Measurements from ENCODE around the gene HINT3.

Gene HINT3

DNA sequence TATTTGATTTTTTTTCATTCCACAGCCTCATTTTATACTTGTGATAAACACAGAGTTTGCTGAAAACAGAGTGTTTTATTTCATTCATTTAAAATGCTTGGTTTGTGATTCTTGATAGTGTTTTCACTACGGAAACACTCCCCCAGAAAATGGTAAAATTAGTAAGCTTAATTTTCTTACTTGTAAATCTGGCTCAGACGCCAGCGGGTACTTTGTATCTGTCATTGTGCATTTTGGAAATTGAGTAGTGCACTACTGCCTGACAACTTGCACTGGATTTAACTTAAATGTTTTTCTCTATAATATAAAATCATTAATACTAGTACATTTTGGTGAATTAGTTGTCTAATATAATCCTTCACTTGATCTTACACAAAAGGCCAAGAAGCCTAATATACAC, 37.0 kb upstream of the HINT3 start:
- TF ChIP-seq ZFX (IDR thresholded peaks at IDR 0.05): no peak
- TF ChIP-seq, protein P1, sequence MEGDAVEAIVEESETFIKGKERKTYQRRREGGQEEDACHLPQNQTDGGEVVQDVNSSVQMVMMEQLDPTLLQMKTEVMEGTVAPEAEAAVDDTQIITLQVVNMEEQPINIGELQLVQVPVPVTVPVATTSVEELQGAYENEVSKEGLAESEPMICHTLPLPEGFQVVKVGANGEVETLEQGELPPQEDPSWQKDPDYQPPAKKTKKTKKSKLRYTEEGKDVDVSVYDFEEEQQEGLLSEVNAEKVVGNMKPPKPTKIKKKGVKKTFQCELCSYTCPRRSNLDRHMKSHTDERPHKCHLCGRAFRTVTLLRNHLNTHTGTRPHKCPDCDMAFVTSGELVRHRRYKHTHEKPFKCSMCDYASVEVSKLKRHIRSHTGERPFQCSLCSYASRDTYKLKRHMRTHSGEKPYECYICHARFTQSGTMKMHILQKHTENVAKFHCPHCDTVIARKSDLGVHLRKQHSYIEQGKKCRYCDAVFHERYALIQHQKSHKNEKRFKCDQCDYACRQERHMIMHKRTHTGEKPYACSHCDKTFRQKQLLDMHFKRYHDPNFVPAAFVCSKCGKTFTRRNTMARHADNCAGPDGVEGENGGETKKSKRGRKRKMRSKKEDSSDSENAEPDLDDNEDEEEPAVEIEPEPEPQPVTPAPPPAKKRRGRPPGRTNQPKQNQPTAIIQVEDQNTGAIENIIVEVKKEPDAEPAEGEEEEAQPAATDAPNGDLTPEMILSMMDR (conservative IDR thresholded peaks at IDR 0.05): no peak
- no peak overlapping the region for H3K27ac ChIP-seq

DNA sequence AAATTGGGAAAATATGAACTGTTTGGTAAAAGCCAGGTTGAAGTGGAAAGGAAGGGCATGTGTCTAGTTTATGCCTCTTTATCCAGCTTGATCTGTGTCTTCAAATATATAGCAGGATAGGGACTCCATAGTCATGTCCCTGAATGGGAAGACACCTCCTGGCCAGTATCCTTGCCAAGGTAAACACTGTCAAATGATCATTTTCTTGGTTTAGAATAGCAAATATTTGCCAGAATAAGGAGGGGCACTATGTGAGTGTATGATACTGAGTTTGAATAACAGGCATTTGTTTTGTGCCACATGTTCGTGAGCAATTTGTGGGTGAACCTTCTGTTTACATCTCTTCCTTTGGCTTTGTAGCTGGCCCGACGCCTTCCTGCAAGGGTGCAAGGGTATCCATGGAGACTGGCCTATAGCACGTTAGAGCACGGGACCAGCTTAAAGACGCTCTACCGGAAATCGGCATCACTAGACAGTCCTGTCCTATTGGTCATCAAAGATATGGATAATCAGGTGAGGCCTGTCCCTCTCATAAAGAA, 34.2 kb upstream of the HINT3 start:
- no peak overlapping the region for H3K27ac ChIP-seq
- no peak for TF ChIP-seq ZFX (IDR thresholded peaks at IDR 0.05)
- TF ChIP-seq, protein P1 (conservative IDR thresholded peaks at IDR 0.05): no peak

DNA sequence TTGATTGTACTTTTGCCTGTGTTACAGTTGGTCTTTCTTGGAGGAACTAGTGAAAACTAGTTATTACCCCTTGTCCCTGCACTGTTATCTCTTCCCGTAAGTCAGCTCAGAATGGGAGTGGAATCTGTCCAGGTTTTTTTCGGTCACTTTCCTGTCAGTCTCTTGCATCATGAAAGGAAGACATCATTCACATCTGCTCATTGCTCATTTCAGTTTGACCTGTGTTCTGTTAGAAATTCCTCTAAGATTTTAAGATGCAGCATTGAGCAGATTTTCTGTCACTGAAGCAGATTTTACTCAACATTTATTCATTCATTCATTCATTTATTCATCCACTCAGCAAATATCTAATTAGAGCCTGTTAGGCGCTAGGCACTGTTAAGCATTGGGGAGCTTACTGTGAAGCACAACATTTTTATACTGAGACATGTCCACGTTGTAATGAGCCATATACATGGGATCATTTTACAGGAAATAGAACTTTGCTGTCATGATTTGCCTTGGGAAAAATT, 33.1 kb upstream of the HINT3 start:
- no peak overlapping the region for H3K27ac ChIP-seq

DNA sequence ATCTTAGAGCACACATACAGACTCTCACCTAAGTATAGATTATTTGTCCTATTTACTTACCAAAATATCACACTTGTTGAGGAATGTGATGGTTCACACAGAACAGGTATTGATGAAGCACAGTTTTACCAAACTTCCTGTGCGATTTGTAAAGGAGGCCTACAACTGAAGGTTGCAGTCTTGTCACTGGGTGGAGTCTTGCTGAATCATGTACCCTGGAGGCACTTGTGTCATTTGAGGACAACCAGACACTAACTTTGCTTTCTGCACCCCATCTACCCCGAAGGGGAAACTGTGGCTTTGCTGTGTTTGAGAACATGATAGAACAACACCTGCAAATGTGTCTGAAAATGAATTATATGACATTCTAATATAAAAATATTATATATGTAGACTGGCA, 32.4 kb upstream of the HINT3 start:
- no peak overlapping the region for H3K27ac ChIP-seq
- TF ChIP-seq, protein P1 (conservative IDR thresholded peaks at IDR 0.05): no peak
- no peak for TF ChIP-seq ZFX (IDR thresholded peaks at IDR 0.05)

More for the DNA sequence above, 33.1 kb upstream of the HINT3 start:
- TF ChIP-seq ZFX (IDR thresholded peaks at IDR 0.05): no peak
- TF ChIP-seq, protein P1 (conservative IDR thresholded peaks at IDR 0.05): no peak

DNA sequence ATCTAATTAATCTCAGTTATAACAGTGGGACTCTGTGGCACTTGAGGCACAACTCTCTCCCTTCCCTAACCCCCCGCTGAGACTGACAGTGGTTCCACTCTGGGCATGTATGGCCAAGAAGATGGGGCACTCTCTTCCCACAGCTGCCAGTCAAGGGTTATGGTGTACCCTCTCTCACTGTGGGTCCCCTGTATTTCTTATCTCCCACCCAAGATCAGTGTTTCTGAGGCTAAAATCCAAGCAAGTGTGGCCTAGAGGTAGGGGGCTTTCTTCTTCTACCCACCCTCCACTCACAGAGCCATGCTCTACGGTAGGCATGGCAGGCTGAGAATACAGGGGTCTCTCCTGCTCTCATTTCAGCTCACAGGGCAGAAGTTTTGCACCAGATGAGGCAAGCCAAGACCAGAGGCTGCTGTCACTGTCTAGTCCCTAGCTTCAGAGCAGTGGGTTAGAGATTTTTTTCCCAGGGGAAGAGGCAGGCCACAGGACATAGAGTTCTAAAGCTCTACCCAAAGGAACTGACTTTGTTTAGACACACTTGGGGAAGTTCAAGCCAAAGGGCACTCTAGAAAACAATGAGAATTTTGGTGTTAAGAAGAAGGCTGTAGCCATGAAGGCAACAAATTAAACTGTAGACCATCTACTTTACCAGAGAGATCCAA, 31.7 kb upstream of the HINT3 start:
- no peak overlapping the region for H3K27ac ChIP-seq
- TF ChIP-seq, protein P1 (conservative IDR thresholded peaks at IDR 0.05): no peak
- no peak for TF ChIP-seq ZFX (IDR thresholded peaks at IDR 0.05)

DNA sequence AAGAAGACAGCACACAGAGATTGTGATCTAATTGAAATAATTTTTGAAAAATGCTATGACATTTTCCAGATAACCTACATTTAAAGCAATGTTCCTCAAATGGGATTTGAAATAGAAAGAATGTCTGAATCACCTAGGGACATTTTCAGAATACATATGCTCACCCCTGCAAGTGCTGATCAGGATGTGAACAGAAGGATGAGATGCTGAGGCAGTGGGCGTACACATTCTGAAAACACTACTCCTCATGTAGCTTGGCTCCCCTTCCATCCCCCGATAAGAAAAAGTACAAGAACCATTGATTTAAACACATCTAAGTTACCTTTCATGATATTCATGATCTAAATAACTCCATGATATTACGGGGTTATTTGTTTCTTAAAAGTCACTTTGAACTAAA, 29.9 kb upstream of the HINT3 start:
- H3K27ac ChIP-seq: no peak overlapping the region
- TF ChIP-seq ZFX (IDR thresholded peaks at IDR 0.05): no peak
- TF ChIP-seq, protein P1 (conservative IDR thresholded peaks at IDR 0.05): no peak

DNA sequence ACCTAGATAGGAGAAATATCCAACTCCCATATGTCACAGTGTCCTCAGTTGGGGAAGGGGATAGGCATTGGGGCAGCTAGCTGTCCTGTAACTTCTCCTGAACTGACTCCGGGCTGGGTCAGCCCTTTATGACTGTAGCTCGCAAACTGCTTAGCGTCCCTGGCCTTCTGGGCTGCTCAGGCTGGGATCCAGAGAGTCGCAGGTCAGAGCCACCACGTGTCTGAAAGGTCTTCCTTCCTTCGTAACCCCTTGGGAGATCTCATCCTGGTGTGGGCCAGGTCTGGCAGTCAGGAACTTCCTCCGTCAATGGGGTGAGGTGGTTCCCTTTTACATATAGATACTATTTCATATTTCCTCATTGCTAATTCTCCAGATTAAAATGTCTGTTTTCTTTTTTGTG, 28.8 kb upstream of the HINT3 start:
- no peak overlapping the region for H3K27ac ChIP-seq
- TF ChIP-seq, protein P1 (conservative IDR thresholded peaks at IDR 0.05): no peak
- no peak for TF ChIP-seq ZFX (IDR thresholded peaks at IDR 0.05)
